Spleen (tissue), 11 donors: ENCODE measurements around the gene TOPAZ1. TPM values are rescaled to one million over a fixed set of nuclear protein-coding genes. Genes with fewer than 3 reads are reported as not detected.
A peak's percentile ranks its signal among the peaks of the same experiment; 100 is the strongest.

Experiments
- DNase-seq: peaks from one replicate; pipeline ENCODE4 v3.0.0-alpha.2; 2020
- H3K27ac ChIP-seq, 8 donors: fragments of 200-600 bp; sonication (generic) in 7 of 8; 1 replicate in 4 of 8; 2 replicates in 4 of 8; pipeline versions ENCODE4 v1.5.0 to v1.8.0; 2016 to 2021; ENCODE audit warnings: inconsistent platforms in 4 of 8, mild to moderate bottlenecking in 4 of 8, moderate library complexity in 1 of 8
- H3K27me3 ChIP-seq, 7 donors: fragments of 200-600 bp; sonication (generic) in 6 of 7; replicated peaks in 1 of 7; 1 replicate in 4 of 7; 2 replicates in 3 of 7; pipeline versions ENCODE4 v1.5.0 to v1.8.0; 2016 to 2021; ENCODE audit warnings: inconsistent platforms in 3 of 7, mild to moderate bottlenecking in 1 of 7
- H3K36me3 ChIP-seq, 6 donors: fragments of 200-600 bp; sonication (generic) in 5 of 6; 1 replicate in 4 of 6; 2 replicates in 2 of 6; pipeline versions ENCODE4 v1.5.0 to v1.8.0; 2016 to 2021; ENCODE audit warnings: inconsistent platforms in 2 of 6
- H3K4me1 ChIP-seq, 6 donors: fragments of 200-600 bp; sonication (generic) in 5 of 6; 1 replicate in 3 of 6; 2 replicates in 3 of 6; pipeline versions ENCODE4 v1.5.0 to v1.8.0; 2016 to 2021; ENCODE audit warnings: inconsistent platforms in 3 of 6
- H3K4me3 ChIP-seq, 8 donors: fragments of 200-600 bp; sonication (generic) in 7 of 8; 1 replicate in 4 of 8; 2 replicates in 4 of 8; pipeline versions ENCODE4 v1.5.0 to v1.8.0; 2016 to 2021; ENCODE audit warnings: inconsistent platforms in 4 of 8, mild to moderate bottlenecking in 4 of 8, moderate library complexity in 2 of 8
- H3K9me3 ChIP-seq, 8 donors: fragments of 200-600 bp; sonication (generic) in 7 of 8; 1 replicate in 4 of 8; 2 replicates in 4 of 8; pipeline versions ENCODE4 v1.5.0 to v1.8.0; 2016 to 2021; ENCODE audit warnings: inconsistent platforms in 4 of 8
- POLR2A ChIP-seq, 3 donors: fragments of 450-650 bp; IDR thresholded peaks; one replicate each; pipeline ENCODE4 v1.5.1; 2017; ENCODE audit warnings: antibody characterized with exemption in 3 of 3, mild to moderate bottlenecking in 1 of 3
- POLR2AphosphoS5 ChIP-seq, 3 donors: sonication (generic); formaldehyde crosslinking; IDR thresholded peaks; one replicate each; pipeline ENCODE4 v1.5.1; 2017; ENCODE audit warnings: antibody characterized with exemption in 3 of 3
- WGBS, 5 donors: extraction: QIAGEN DNeasy Blood & Tissue Kit in 3 of 5; methylation state at CpG; one replicate each; pipeline versions ENCODE4 v1.1.5 to v1.1.7; 2013 to 2018; 5-methylcytosine and 5-hydroxymethylcytosine counted together
- intact Hi-C: fragments of 100-400 bp; cut with DNase I; formaldehyde crosslinking; loops from one replicate; pipeline ENCODE4 v1.15.0; 2023; ENCODE audit warnings: low total_unique reads
- polyA plus RNA-seq, 3 donors: library from polyadenylated mRNA; stranded (reverse); fragments of 200-250 nt; gene quantifications; one replicate each; pipeline ENCODE4 v1.2.1, GENCODE V29; 2013
- total RNA-seq, 7 donors: library from RNA; depleted of rRNA in 3 of 7; stranded (reverse); fragments of >200 nt in 3 of 7; fragmentation: NEBNext Ultra II Directional in 4 of 7; extraction: Animal tissue kit (Norgen Biotek cat#: 25700) in 4 of 7; gene quantifications; one replicate each; pipeline versions ENCODE4 v1.1.0 to v1.2.1, GENCODE V29; 2016 to 2021
- TF ChIP-seq, protein P1 (sequence below), 11 experiments: fragments of 200-600 bp in 7 of 11; fragments of 450-650 bp in 4 of 11; sonication (generic) in 4 of 11; IDR thresholded peaks in 8 of 11; conservative IDR thresholded peaks in 3 of 11; 1 replicate in 7 of 11; 2 replicates in 4 of 11; pipeline versions ENCODE4 v1.4.0 to v1.8.0; 2016 to 2021; ENCODE audit warnings: antibody characterized with exemption in 11 of 11, inconsistent platforms in 4 of 11, mild to moderate bottlenecking in 1 of 11
- donor health status: healthy with polysubstance abuse.
- donor health status: DM: no; HTN: no; CAD: no; lungs with moderate emphysema.
- donor health status: DM: no; HTN: no; CAD: no.
- donor health status: Bipolar disorder and iron deficiency.
- donor health status: healthy.
- donor health status: DM: no; HTN: no; CAD: no.
- donor health status: DM: yes; HTN: yes; CAD: no.

Gene TOPAZ1
- total and polyA plus RNA-seq, 10 donors, result not detected

DNA sequence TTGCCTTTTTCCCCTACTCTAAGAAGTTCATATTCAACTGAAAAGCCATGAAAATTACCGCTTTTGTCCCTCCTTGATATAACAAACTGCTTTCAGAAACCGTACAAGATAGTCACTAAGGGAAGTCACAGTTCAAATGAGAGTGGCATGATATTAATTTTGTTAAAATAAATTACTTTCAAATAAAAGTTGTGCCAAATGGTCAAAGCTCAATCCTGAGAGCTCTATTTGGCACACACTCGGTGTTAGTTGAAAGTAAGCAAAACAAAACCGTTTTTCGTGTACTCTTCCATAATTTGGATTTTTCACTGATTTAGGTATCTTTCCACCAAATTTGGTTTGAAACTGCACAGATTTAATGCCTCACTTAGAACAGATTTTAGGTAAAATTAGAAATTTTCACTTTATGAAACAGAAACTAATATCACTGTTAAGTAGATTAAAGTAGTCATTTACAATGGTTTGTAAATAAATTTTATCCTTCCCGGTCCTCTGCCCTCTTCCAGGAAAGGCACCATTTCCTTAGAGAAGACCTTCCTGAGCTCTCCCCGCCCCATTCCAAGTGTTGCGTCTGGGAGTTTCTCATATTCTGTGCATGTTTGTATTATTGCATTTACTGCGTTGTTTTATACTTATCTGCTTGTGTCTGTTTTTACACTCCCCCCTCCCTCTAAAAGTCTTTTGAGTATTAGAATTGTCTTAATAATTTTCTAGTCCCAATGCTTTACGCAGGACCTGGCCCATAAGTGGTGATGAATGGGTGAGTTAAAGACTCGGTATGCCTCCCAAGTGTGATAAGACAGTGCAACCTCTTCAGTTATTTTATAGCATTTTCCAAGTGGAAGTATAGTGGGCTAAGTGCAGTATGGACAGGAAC lies 97.7 kb downstream of the TOPAZ1 start:
- intact Hi-C loops, result loop anchor here (5.0 kb wide), 1 partner anchor 638 kb away; the partner anchor contains the start of genes EXOSC7 and ZDHHC3
- no peak for DNase-seq
- H3K36me3 ChIP-seq, result no peaks in the 10 kb centered on the region
- H3K4me3 ChIP-seq, result peak overlapping the region; percentile 58 to 89 (median 74)
- H3K9me3 ChIP-seq, result no peaks in the 10 kb centered on the region
- 27 to 43% (median 36%) methylated on average over 11 of the region's 11 CpGs for WGBS, 5 donors
- peak overlapping the region; percentile 94 to 98 (median 98) for H3K27ac ChIP-seq
- TF ChIP-seq POLR2A (IDR thresholded peaks at IDR 0.05), result no peak
- TF ChIP-seq, protein P1, sequence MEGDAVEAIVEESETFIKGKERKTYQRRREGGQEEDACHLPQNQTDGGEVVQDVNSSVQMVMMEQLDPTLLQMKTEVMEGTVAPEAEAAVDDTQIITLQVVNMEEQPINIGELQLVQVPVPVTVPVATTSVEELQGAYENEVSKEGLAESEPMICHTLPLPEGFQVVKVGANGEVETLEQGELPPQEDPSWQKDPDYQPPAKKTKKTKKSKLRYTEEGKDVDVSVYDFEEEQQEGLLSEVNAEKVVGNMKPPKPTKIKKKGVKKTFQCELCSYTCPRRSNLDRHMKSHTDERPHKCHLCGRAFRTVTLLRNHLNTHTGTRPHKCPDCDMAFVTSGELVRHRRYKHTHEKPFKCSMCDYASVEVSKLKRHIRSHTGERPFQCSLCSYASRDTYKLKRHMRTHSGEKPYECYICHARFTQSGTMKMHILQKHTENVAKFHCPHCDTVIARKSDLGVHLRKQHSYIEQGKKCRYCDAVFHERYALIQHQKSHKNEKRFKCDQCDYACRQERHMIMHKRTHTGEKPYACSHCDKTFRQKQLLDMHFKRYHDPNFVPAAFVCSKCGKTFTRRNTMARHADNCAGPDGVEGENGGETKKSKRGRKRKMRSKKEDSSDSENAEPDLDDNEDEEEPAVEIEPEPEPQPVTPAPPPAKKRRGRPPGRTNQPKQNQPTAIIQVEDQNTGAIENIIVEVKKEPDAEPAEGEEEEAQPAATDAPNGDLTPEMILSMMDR (IDR thresholded peaks at IDR 0.05 in 8 of 11, conservative IDR thresholded peaks at IDR 0.05 in 3 of 11), result no peak
- TF ChIP-seq POLR2AphosphoS5 (IDR thresholded peaks at IDR 0.05), result no peak
- H3K4me1 ChIP-seq, result peaks cover 0 to 49% (median 37%) of the 10 kb centered on the region in 6 donors
- H3K27me3 ChIP-seq, result no peaks in the 10 kb centered on the region

DNA sequence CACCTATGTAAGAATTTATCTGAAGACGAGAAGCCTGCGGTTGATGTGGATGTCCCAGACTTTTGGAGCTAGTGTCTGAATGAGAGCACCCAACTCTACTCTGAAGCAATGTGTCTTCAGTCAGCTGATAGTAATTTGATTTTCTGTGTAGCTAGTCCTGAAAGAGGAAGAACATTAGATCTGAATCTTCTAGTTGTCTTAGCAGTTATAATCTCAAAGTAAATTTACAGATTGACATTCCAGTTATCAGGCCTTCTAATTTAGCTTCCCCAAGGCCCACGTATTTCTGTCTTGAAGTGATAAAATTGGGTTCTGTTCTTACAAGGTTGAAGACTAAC lies 98.3 kb downstream of the TOPAZ1 start:
- DNase-seq, result no peak
- intact Hi-C loops, result no loop called here
- Histone ChIP-seq H3K4me3 (peak overlapping the region in 5 of 8 donors; percentile 58 to 79 (median 64)), H3K36me3 (no peaks in the 10 kb centered on the region), H3K27me3 (no peaks in the 10 kb centered on the region), H3K4me1 (peaks cover 0 to 49% (median 37%) of the 10 kb centered on the region in 6 donors), H3K27ac (peak overlapping the region in 5 of 8 donors; percentile 95 to 98 (median 98)), H3K9me3 (no peaks in the 10 kb centered on the region)
- TF ChIP-seq POLR2AphosphoS5 (IDR thresholded peaks at IDR 0.05) (no peak), POLR2A (IDR thresholded peaks at IDR 0.05) (no peak)
- TF ChIP-seq, protein P1 (IDR thresholded peaks at IDR 0.05 in 8 of 11, conservative IDR thresholded peaks at IDR 0.05 in 3 of 11), result no peak
- WGBS, 5 donors, result 81 to 90% (median 88%) methylated on average over 3 of the region's 3 CpGs

DNA sequence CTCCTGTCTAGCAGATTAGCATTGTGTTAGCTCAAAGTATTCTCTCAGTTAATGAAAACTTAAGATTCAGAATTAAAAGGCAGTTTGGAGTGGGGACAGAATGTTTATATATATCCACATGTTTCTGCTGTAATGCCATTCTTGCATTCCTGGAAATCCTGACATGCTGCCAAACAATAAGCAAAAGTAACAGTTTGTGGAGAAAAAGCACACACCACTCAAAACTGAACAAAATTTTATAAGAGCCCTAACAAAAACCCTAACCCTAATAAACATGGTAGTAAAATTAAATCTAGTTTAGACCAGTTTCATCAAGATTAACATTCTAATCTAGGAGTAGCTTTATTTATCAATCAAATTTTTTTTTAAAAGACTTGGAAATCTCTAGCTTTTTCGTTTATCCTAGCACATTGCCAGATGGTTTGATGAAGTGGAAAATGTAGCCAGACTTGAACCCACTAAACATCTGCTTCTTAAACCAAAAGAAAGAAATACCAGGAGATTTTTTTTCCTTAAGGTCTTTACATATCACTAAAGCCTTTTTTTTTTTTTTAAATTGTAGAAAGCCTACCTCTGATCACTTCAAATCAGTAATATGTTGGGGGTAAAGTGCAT lies 100.6 kb downstream of the TOPAZ1 start:
- Histone ChIP-seq H3K9me3 (no peaks in the 10 kb centered on the region), H3K4me3 (no peak overlapping the region), H3K4me1 (peaks cover 0 to 61% (median 40%) of the 10 kb centered on the region in 6 donors), H3K27me3 (no peaks in the 10 kb centered on the region), H3K36me3 (no peaks in the 10 kb centered on the region), H3K27ac (peak overlapping the region in 4 of 8 donors; percentile 11 to 24 (median 17))
- no peak for TF ChIP-seq POLR2AphosphoS5 (IDR thresholded peaks at IDR 0.05)
- TF ChIP-seq POLR2A (IDR thresholded peaks at IDR 0.05), result no peak
- TF ChIP-seq, protein P1 (IDR thresholded peaks at IDR 0.05 in 8 of 11, conservative IDR thresholded peaks at IDR 0.05 in 3 of 11), result no peak
- no peak for DNase-seq
- intact Hi-C loops, result no loop called here
- WGBS, 5 donors, result 70 to 88% (median 83%) methylated on average over 1 of the region's 1 CpG

DNA sequence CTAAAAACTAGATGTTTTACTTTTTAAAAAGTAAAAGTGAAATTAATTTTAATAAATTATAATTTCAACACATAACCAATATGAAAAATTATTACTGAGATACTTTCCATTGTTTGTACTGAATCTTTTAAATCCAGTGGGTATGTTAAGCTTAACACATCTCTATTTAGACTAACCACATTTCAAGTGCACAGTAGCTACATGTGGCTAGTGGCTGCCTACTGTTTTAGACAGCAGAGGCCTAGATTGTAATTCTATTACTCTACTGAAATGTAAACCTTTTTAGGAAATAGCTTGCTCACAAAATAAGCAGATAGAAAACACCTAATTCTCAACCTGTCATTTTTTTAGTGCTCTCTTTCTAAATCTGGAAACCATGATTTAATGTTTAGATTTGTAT lies 101.7 kb downstream of the TOPAZ1 start:
- peak overlapping the region in 5 of 8 donors; percentile 9 to 24 (median 14) for H3K27ac ChIP-seq
- H3K9me3 ChIP-seq, result no peaks in the 10 kb centered on the region
- intact Hi-C loops, result no loop called here
- no peaks in the 10 kb centered on the region for H3K36me3 ChIP-seq
- H3K27me3 ChIP-seq, result no peaks in the 10 kb centered on the region
- DNase-seq, result no peak
- H3K4me3 ChIP-seq, result no peak overlapping the region
- TF ChIP-seq POLR2AphosphoS5 (IDR thresholded peaks at IDR 0.05) (no peak), POLR2A (IDR thresholded peaks at IDR 0.05) (no peak)
- TF ChIP-seq, protein P1 (IDR thresholded peaks at IDR 0.05 in 8 of 11, conservative IDR thresholded peaks at IDR 0.05 in 3 of 11), result no peak
- peaks cover 0 to 60% (median 39%) of the 10 kb centered on the region in 6 donors for H3K4me1 ChIP-seq
